Neural progenitor cell (in vitro differentiated cells): ENCODE data around the gene PRICKLE1.

Experiments used
- EZH2 ChIP-seq: fragments of 200-600 bp; sonication (generic); IDR thresholded peaks from 2 replicates; pipeline ENCODE4 v1.6.1; 2017; ENCODE audit warnings: antibody characterized with exemption, mild to moderate bottlenecking, moderate library complexity
- EZH2phosphoT487 ChIP-seq: fragments of 200-600 bp; sonication (generic); IDR thresholded peaks from 2 replicates; pipeline ENCODE4 v1.6.1; 2017; ENCODE audit warnings: antibody characterized with exemption
- TF ChIP-seq, protein P1 (sequence below): fragments of 200-600 bp; sonication (generic); IDR thresholded peaks from 2 replicates; pipeline ENCODE4 v1.5.1; 2017; ENCODE audit warnings: antibody characterized with exemption, mild to moderate bottlenecking

DNA sequence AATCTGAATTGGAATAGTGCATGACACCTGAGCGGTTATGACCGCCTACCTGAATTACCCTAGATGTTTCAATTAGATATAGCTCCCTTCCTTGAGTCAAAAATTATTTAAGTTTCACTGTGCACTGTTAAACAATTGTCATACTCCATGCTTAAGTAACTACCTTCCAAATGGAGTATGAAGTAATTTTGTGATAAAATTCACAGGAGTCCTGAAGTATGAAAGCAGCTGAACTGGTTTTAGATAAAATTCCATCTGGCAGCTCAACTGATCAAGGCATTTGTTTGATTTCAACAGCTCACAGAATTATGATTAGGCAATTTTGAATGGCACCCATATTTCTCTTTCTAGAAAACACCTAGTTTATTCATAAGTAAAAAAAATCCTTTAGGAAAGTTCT lies 19.5 kb downstream of the PRICKLE1 start:
- TF ChIP-seq, protein P1, sequence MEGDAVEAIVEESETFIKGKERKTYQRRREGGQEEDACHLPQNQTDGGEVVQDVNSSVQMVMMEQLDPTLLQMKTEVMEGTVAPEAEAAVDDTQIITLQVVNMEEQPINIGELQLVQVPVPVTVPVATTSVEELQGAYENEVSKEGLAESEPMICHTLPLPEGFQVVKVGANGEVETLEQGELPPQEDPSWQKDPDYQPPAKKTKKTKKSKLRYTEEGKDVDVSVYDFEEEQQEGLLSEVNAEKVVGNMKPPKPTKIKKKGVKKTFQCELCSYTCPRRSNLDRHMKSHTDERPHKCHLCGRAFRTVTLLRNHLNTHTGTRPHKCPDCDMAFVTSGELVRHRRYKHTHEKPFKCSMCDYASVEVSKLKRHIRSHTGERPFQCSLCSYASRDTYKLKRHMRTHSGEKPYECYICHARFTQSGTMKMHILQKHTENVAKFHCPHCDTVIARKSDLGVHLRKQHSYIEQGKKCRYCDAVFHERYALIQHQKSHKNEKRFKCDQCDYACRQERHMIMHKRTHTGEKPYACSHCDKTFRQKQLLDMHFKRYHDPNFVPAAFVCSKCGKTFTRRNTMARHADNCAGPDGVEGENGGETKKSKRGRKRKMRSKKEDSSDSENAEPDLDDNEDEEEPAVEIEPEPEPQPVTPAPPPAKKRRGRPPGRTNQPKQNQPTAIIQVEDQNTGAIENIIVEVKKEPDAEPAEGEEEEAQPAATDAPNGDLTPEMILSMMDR: no peak
- no peak for TF ChIP-seq EZH2
- TF ChIP-seq EZH2phosphoT487: no peak
